Neural cell (in vitro differentiated cells): ENCODE results near the gene DLG2.

ENCODE experiments used
- CTCF ChIP-seq: fragments of 450-650 bp; IDR thresholded peaks from 2 replicates; pipeline ENCODE4 v1.5.1; 2014; ENCODE audit warnings: antibody characterized with exemption, mild to moderate bottlenecking, moderate library complexity; ENCODE audit not compliant: poor library complexity, severe bottlenecking
- EZH2 ChIP-seq: fragments of 200-600, 300-800 bp; shearing (Covaris generic), sonication (generic); IDR thresholded peaks from 2 replicates; pipeline ENCODE4 v1.6.1; 2014; ENCODE audit warnings: antibody characterized with exemption, low read length, borderline replicate concordance, mild to moderate bottlenecking; ENCODE audit not compliant: insufficient read depth, poor library complexity, severe bottlenecking
- POLR2AphosphoS5 ChIP-seq: IDR thresholded peaks from 2 replicates; pipeline ENCODE4 v1.6.1; 2012
- TF ChIP-seq, protein P1 (sequence below): IDR thresholded peaks from 2 replicates; pipeline ENCODE4 v1.6.1; 2012; ENCODE audit warnings: borderline replicate concordance

- TF ChIP-seq EZH2 = no peak
- TF ChIP-seq CTCF = no peak
- TF ChIP-seq POLR2AphosphoS5 = no peak
- TF ChIP-seq, protein P1, sequence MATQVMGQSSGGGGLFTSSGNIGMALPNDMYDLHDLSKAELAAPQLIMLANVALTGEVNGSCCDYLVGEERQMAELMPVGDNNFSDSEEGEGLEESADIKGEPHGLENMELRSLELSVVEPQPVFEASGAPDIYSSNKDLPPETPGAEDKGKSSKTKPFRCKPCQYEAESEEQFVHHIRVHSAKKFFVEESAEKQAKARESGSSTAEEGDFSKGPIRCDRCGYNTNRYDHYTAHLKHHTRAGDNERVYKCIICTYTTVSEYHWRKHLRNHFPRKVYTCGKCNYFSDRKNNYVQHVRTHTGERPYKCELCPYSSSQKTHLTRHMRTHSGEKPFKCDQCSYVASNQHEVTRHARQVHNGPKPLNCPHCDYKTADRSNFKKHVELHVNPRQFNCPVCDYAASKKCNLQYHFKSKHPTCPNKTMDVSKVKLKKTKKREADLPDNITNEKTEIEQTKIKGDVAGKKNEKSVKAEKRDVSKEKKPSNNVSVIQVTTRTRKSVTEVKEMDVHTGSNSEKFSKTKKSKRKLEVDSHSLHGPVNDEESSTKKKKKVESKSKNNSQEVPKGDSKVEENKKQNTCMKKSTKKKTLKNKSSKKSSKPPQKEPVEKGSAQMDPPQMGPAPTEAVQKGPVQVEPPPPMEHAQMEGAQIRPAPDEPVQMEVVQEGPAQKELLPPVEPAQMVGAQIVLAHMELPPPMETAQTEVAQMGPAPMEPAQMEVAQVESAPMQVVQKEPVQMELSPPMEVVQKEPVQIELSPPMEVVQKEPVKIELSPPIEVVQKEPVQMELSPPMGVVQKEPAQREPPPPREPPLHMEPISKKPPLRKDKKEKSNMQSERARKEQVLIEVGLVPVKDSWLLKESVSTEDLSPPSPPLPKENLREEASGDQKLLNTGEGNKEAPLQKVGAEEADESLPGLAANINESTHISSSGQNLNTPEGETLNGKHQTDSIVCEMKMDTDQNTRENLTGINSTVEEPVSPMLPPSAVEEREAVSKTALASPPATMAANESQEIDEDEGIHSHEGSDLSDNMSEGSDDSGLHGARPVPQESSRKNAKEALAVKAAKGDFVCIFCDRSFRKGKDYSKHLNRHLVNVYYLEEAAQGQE = no peak
Measured at GRCh38 chr11:83473743-83474142, 2153.4 kb downstream of the DLG2 start.
